WTC11 (cell line): ENCODE measurements around the gene POLH. TPM values are rescaled to one million over a fixed set of nuclear protein-coding genes. Genes with fewer than 3 reads are reported as not detected.

ENCODE experiments used
- ATAC-seq: fragments of 200-7000 bp; cut with Tn5 transposase; 2 replicates; pipeline ENCODE4 v1.10.0; 2021; ENCODE audit warnings: mild to moderate bottlenecking, moderate library complexity
- CTCF ChIA-PET: fragments of 300-600 bp; sonication (Branson Sonifier 250); formaldehyde crosslinking; loops from one replicate; lab custom pipeline; 2021; ENCODE audit warnings: antibody characterized with exemption; lab: Charles Lee
- POLR2A ChIA-PET: fragments of 350-600 bp; sonication (Branson Sonifier 250); formaldehyde crosslinking; loops from one replicate; lab custom pipeline; 2021; ENCODE audit warnings: antibody characterized with exemption; lab: Charles Lee
- DNase-seq: peaks from one replicate; pipeline ENCODE4 v3.0.0; 2021; ENCODE audit warnings: low spot score
- H3K27ac Mint-ChIP-seq: 2 replicates; pipeline ENCODE4 v1.8.0; 2021; ENCODE audit warnings: mixed read lengths
- H3K27me3 Mint-ChIP-seq: 2 replicates; pipeline ENCODE4 v1.8.0; 2021; ENCODE audit warnings: low read depth, mild to moderate bottlenecking, moderate library complexity, mixed read lengths
- H3K36me3 Mint-ChIP-seq: 2 replicates; pipeline ENCODE4 v1.8.0; 2021; ENCODE audit warnings: mixed read lengths
- H3K4me1 Mint-ChIP-seq: 2 replicates; pipeline ENCODE4 v1.8.0; 2022; ENCODE audit warnings: mixed read lengths
- H3K4me3 Mint-ChIP-seq: 2 replicates; pipeline ENCODE4 v1.8.0; 2021; ENCODE audit warnings: mild to moderate bottlenecking, moderate library complexity, mixed read lengths
- H3K9me3 Mint-ChIP-seq: 2 replicates; pipeline ENCODE4 v1.8.0; 2021; ENCODE audit warnings: mixed read lengths
- EMX1 ChIP-seq: fragments of 250-450 bp; sonication (Bioruptor Pico); IDR thresholded peaks from 2 replicates; pipeline ENCODE4 v1.8.0; 2021; ENCODE audit warnings: mild to moderate bottlenecking
- ETV6 ChIP-seq: sonication (generic); formaldehyde crosslinking; IDR thresholded peaks from 2 replicates; pipeline ENCODE4 v1.8.1; 2022; ENCODE audit warnings: mild to moderate bottlenecking, missing genetic modification reagents
- FOXK1 ChIP-seq: sonication (generic); formaldehyde crosslinking; IDR thresholded peaks from 2 replicates; pipeline ENCODE4 v1.8.0; 2022; ENCODE audit warnings: mild to moderate bottlenecking, moderate library complexity, missing genetic modification reagents
- RELA ChIP-seq: sonication (generic); formaldehyde crosslinking; IDR thresholded peaks from 2 replicates; pipeline ENCODE4 v1.8.1; 2022; ENCODE audit warnings: missing genetic modification reagents, mild to moderate bottlenecking, borderline replicate concordance
- RORB ChIP-seq: fragments of 250-450 bp; sonication (Bioruptor Pico); IDR thresholded peaks from 2 replicates; pipeline ENCODE4 v1.9.0; 2021; ENCODE audit warnings: mild to moderate bottlenecking
- TEAD4 ChIP-seq: sonication (generic); formaldehyde crosslinking; IDR thresholded peaks from 2 replicates; pipeline ENCODE4 v1.8.0; 2022; ENCODE audit warnings: mild to moderate bottlenecking, missing genetic modification reagents
- ZNF138 ChIP-seq: sonication (generic); formaldehyde crosslinking; conservative IDR thresholded peaks from 2 replicates; pipeline ENCODE4 v1.8.1; 2022; ENCODE audit warnings: mild to moderate bottlenecking, moderate library complexity, missing genetic modification reagents
- ZNF232 ChIP-seq: sonication (generic); formaldehyde crosslinking; IDR thresholded peaks from 2 replicates; pipeline ENCODE4 v1.8.0; 2022; ENCODE audit warnings: mild to moderate bottlenecking, missing genetic modification reagents
- total RNA-seq: library from RNA; stranded (reverse); gene quantifications from 3 replicates; pipeline ENCODE4 v1.2.3, GENCODE V29; 2021
- TF ChIP-seq, protein P1 (sequence below): sonication (generic); formaldehyde crosslinking; IDR thresholded peaks from 2 replicates; pipeline ENCODE4 v1.8.0; 2022; ENCODE audit warnings: mild to moderate bottlenecking, missing genetic modification reagents
- TF ChIP-seq, protein P2 (sequence below): sonication (generic); formaldehyde crosslinking; IDR thresholded peaks from 2 replicates; pipeline ENCODE4 v1.8.1; 2023; ENCODE audit warnings: mild to moderate bottlenecking, missing genetic modification reagents
- TF ChIP-seq, protein P3 (sequence below): fragments of 250-450 bp; sonication (Bioruptor Pico); conservative IDR thresholded peaks from 2 replicates; pipeline ENCODE4 v1.9.0; 2021; ENCODE audit warnings: mild to moderate bottlenecking
- TF ChIP-seq, protein P4 (sequence below): sonication (generic); formaldehyde crosslinking; IDR thresholded peaks from 2 replicates; pipeline ENCODE4 v1.8.1; 2023; ENCODE audit warnings: mild to moderate bottlenecking, moderate library complexity, missing genetic modification reagents
- TF ChIP-seq, protein P5 (sequence below): sonication (generic); formaldehyde crosslinking; IDR thresholded peaks from 2 replicates; pipeline ENCODE4 v1.8.0; 2022; ENCODE audit warnings: mild to moderate bottlenecking, missing genetic modification reagents
- TF ChIP-seq, protein P6 (sequence below): sonication (generic); formaldehyde crosslinking; IDR thresholded peaks from 2 replicates; pipeline ENCODE4 v1.8.0; 2022; ENCODE audit warnings: missing genetic modification reagents
- TF ChIP-seq, protein P7 (sequence below): fragments of 250-450 bp; sonication (Bioruptor Pico); IDR thresholded peaks from 2 replicates; pipeline ENCODE4 v1.9.0; 2021; ENCODE audit warnings: mild to moderate bottlenecking

The POLH gene
- total RNA-seq, 1 experiment from 2014 or later, result 28.0 TPM

DNA sequence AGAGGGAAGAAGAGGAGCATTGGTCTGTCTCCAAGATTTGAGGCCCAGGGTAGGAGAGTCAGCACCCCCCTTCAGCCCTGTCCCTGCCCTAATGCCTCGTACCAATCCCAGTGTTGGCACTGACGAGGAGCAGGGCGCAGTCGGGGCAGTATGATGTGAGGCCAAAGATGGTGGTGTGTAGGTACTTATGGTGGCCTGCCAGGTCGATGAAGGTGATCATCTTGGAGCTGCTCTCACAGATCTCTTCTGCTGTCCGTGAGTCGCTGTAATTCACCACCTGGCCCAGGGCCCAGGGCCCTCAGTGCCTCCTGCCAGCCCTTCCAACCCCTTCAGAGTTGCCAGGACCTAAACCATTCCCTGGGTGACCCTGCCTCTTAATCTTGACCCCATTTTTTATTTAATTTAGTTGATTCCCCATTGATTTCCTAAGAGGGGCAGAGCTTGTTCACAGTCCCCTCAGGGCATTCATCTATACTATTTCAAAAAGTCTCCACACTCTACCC lies 48.9 kb downstream of the POLH start:
- ATAC-seq, result no peak
- CTCF ChIA-PET, result interaction anchor here (1.0 kb wide), 1 partner anchor 43 kb away, joined by 3 read pairs; no protein-coding TSS in a partner anchor
- H3K4me1 Mint-ChIP-seq, result peaks cover 8% of the 10 kb centered on the region
- H3K27ac Mint-ChIP-seq, result no peak overlapping the region
- TF ChIP-seq FOXK1 (CRISPR knock-in tag) (no peak), TEAD4 (CRISPR knock-in tag) (no peak), ETV6 (CRISPR knock-in tag) (no peak), ZNF138 (CRISPR knock-in tag) (no peak)
- TF ChIP-seq, protein P1, sequence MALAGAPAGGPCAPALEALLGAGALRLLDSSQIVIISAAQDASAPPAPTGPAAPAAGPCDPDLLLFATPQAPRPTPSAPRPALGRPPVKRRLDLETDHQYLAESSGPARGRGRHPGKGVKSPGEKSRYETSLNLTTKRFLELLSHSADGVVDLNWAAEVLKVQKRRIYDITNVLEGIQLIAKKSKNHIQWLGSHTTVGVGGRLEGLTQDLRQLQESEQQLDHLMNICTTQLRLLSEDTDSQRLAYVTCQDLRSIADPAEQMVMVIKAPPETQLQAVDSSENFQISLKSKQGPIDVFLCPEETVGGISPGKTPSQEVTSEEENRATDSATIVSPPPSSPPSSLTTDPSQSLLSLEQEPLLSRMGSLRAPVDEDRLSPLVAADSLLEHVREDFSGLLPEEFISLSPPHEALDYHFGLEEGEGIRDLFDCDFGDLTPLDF (CRISPR knock-in tag), result no peak
- TF ChIP-seq, protein P2, sequence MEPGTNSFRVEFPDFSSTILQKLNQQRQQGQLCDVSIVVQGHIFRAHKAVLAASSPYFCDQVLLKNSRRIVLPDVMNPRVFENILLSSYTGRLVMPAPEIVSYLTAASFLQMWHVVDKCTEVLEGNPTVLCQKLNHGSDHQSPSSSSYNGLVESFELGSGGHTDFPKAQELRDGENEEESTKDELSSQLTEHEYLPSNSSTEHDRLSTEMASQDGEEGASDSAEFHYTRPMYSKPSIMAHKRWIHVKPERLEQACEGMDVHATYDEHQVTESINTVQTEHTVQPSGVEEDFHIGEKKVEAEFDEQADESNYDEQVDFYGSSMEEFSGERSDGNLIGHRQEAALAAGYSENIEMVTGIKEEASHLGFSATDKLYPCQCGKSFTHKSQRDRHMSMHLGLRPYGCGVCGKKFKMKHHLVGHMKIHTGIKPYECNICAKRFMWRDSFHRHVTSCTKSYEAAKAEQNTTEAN (CRISPR knock-in tag), result no peak
- TF ChIP-seq, all 79 proteins: peak for 0
- Mint-ChIP-seq H3K4me3 (no peak overlapping the region), H3K27me3 (no peaks in the 10 kb centered on the region), H3K9me3 (no peaks in the 10 kb centered on the region), H3K36me3 (peaks cover 61% of the 10 kb centered on the region)
- POLR2A ChIA-PET, result no interaction called here
- DNase-seq, result no peak

DNA sequence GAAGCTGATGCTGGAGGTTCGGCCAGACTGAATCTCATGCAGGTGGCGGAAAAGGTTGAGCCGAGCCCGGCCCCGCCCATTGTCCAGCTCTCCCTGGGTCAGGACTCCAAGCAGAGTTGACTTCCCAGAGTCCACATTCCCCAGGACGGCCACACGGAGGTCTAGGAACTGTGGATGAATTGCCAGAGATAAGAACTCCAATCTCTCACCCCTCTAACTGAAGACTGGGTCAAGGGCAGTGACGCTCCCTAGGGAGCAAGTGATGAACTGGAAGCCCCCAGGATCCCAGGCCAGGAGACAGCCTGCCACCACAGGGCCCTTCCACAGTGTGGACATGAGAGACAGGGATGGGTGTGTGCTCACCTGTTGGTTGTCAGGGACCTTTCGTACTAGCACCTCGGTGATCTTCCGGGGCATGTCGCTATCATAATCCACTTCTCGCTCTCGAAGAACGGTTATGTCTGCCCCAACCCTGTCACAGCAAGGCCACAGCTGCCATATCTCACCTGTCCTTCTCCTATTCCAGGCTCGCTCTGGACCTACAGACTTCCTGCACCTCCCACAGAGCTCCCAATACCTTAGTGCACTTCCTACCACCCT lies 49.5 kb downstream of the POLH start:
- TF ChIP-seq, protein P3, sequence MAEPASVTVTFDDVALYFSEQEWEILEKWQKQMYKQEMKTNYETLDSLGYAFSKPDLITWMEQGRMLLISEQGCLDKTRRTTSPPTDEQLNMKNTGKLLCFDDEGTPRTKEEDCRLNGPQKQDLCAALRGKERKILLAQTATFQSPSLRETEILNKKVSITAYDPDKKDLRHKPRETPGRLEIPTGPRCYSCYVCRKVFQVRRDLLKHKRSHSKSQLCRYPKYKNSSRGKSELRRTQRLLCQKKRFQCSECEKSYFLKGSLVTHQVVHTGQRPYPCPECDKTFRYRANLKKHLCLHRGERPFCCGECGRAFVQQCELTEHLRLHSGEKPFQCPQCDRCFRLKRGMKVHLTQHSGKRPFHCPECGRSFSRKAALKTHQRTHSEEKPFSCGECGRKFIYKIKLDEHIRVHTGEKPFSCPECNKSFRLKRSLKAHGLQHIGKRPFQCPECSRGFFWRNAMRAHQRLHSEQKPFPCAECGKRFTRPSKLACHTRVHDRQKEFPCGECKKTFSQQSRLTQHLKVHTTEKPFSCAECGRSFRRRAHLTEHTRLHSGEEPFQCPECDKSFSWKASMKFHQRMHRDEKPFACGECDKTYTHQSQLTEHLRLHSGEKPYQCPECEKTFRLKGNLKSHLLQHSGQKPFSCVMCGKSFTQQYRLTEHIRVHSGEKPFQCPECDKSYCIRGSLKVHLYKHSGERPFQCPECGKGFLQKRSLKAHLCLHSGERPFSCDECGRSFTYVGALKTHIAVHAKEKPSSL (CRISPR knock-in tag), result no peak
- TF ChIP-seq, protein P4, sequence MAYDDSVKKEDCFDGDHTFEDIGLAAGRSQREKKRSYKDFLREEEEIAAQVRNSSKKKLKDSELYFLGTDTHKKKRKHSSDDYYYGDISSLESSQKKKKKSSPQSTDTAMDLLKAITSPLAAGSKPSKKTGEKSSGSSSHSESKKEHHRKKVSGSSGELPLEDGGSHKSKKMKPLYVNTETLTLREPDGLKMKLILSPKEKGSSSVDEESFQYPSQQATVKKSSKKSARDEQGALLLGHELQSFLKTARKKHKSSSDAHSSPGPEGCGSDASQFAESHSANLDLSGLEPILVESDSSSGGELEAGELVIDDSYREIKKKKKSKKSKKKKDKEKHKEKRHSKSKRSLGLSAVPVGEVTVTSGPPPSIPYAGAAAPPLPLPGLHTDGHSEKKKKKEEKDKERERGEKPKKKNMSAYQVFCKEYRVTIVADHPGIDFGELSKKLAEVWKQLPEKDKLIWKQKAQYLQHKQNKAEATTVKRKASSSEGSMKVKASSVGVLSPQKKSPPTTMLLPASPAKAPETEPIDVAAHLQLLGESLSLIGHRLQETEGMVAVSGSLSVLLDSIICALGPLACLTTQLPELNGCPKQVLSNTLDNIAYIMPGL, result no peak
- TF ChIP-seq RELA (CRISPR knock-in tag) (no peak), EMX1 (CRISPR knock-in tag) (no peak), ZNF232 (CRISPR knock-in tag) (no peak), TEAD4 (CRISPR knock-in tag) (no peak), RORB (no peak)
- TF ChIP-seq, protein P5, sequence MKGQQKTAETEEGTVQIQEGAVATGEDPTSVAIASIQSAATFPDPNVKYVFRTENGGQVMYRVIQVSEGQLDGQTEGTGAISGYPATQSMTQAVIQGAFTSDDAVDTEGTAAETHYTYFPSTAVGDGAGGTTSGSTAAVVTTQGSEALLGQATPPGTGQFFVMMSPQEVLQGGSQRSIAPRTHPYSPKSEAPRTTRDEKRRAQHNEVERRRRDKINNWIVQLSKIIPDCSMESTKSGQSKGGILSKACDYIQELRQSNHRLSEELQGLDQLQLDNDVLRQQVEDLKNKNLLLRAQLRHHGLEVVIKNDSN (CRISPR knock-in tag), result no peak
- TF ChIP-seq, protein P6, sequence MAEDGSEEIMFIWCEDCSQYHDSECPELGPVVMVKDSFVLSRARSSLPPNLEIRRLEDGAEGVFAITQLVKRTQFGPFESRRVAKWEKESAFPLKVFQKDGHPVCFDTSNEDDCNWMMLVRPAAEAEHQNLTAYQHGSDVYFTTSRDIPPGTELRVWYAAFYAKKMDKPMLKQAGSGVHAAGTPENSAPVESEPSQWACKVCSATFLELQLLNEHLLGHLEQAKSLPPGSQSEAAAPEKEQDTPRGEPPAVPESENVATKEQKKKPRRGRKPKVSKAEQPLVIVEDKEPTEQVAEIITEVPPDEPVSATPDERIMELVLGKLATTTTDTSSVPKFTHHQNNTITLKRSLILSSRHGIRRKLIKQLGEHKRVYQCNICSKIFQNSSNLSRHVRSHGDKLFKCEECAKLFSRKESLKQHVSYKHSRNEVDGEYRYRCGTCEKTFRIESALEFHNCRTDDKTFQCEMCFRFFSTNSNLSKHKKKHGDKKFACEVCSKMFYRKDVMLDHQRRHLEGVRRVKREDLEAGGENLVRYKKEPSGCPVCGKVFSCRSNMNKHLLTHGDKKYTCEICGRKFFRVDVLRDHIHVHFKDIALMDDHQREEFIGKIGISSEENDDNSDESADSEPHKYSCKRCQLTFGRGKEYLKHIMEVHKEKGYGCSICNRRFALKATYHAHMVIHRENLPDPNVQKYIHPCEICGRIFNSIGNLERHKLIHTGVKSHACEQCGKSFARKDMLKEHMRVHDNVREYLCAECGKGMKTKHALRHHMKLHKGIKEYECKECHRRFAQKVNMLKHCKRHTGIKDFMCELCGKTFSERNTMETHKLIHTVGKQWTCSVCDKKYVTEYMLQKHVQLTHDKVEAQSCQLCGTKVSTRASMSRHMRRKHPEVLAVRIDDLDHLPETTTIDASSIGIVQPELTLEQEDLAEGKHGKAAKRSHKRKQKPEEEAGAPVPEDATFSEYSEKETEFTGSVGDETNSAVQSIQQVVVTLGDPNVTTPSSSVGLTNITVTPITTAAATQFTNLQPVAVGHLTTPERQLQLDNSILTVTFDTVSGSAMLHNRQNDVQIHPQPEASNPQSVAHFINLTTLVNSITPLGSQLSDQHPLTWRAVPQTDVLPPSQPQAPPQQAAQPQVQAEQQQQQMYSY (CRISPR knock-in tag), result no peak
- TF ChIP-seq, protein P7, sequence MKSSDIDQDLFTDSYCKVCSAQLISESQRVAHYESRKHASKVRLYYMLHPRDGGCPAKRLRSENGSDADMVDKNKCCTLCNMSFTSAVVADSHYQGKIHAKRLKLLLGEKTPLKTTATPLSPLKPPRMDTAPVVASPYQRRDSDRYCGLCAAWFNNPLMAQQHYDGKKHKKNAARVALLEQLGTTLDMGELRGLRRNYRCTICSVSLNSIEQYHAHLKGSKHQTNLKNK, result no peak
- TF ChIP-seq, all 79 proteins: peak for 0
- POLR2A ChIA-PET, result no interaction called here
- H3K27ac Mint-ChIP-seq, result no peak overlapping the region
- ATAC-seq (no peak), DNase-seq (no peak)
- CTCF ChIA-PET, result interaction anchor here (1.0 kb wide), 1 partner anchor 42 kb away, joined by 3 read pairs; no protein-coding TSS in a partner anchor
- no peaks in the 10 kb centered on the region for H3K9me3 Mint-ChIP-seq
- H3K27me3 Mint-ChIP-seq, result no peaks in the 10 kb centered on the region
- peaks cover 60% of the 10 kb centered on the region for H3K36me3 Mint-ChIP-seq
- peaks cover 14% of the 10 kb centered on the region for H3K4me1 Mint-ChIP-seq
- no peak overlapping the region for H3K4me3 Mint-ChIP-seq
